HepG2 (cell line): ENCODE measurements around the gene ASF1B. TPM values are rescaled to one million over a fixed set of nuclear protein-coding genes. Genes with fewer than 3 reads are reported as not detected.

Source experiments
- ESRRA ChIP-seq: sonication (generic); formaldehyde crosslinking; IDR thresholded peaks from 2 replicates; pipeline ENCODE4 v1.5.1; 2020; ENCODE audit warnings: mild to moderate bottlenecking, low read depth, missing genetic modification reagents
- NAIF1 ChIP-seq: sonication (generic); formaldehyde crosslinking; IDR thresholded peaks from 2 replicates; pipeline ENCODE4 v1.5.0; 2020; ENCODE audit warnings: mild to moderate bottlenecking, missing genetic modification reagents, borderline replicate concordance
- ZFP37 ChIP-seq: sonication (generic); formaldehyde crosslinking; IDR thresholded peaks from 2 replicates; pipeline ENCODE4 v1.4.0; 2020; ENCODE audit warnings: missing genetic modification reagents, borderline replicate concordance
- ZNF205 ChIP-seq: IDR thresholded peaks from 2 replicates; pipeline ENCODE4 v1.6.1; 2018; ENCODE audit warnings: missing biosample characterization, missing genetic modification reagents
- ZNF232 ChIP-seq: sonication (generic); formaldehyde crosslinking; IDR thresholded peaks from 2 replicates; pipeline ENCODE4 v1.4.0; 2020; ENCODE audit warnings: missing genetic modification reagents, borderline replicate concordance
- ZNF333 ChIP-seq: sonication (generic); formaldehyde crosslinking; IDR thresholded peaks from 2 replicates; pipeline ENCODE4 v1.4.0; 2020; ENCODE audit warnings: mild to moderate bottlenecking, missing genetic modification reagents, borderline replicate concordance
- ZNF816 ChIP-seq: sonication (generic); formaldehyde crosslinking; IDR thresholded peaks from 2 replicates; pipeline ENCODE4 v1.8.0; 2022; ENCODE audit warnings: missing genetic modification reagents, mild to moderate bottlenecking, borderline replicate concordance
- ZNF891 ChIP-seq: sonication (generic); formaldehyde crosslinking; IDR thresholded peaks from 2 replicates; pipeline ENCODE4 v1.5.0; 2020; ENCODE audit warnings: mild to moderate bottlenecking, missing genetic modification reagents
- polyA plus RNA-seq, 8 experiments: library from polyadenylated mRNA; depleted of rRNA in 3 of 8; stranded (reverse) in 7 of 8; unstranded in 1 of 8; fragments of >200 nt; fragmentation: Illumina TruSeq in 4 of 8; extraction: Trizol in 4 of 8; gene quantifications; 2 replicates each; pipeline versions ENCODE4 v1.2.1 to v1.2.3, GENCODE V29; 2011 to 2016; ENCODE audit warnings: low read depth in 4 of 8, missing spikeins in 1 of 8, mixed read lengths in 1 of 8; ENCODE audit not compliant: insufficient read depth in 1 of 8
- total RNA-seq, 5 experiments: library from RNA; depleted of rRNA; stranded (reverse); fragments of >200 nt; fragmentation: Illumina TruSeq; extraction: Trizol; gene quantifications; 2 replicates each; pipeline ENCODE4 v1.2.3, GENCODE V29; 2016; ENCODE audit warnings: low read depth in 1 of 5
- TF ChIP-seq, protein P1 (sequence below), 2 experiments: fragments of 450-650 bp in 1 of 2; sonication (generic) in 1 of 2; formaldehyde crosslinking in 1 of 2; IDR thresholded peaks; 2 replicates each; pipeline versions ENCODE4 v1.6.1 to v1.8.0; 2016 to 2022; ENCODE audit warnings: antibody characterized with exemption in 1 of 2, mild to moderate bottlenecking in 1 of 2, missing genetic modification reagents in 1 of 2
- TF ChIP-seq, protein P2 (sequence below): IDR thresholded peaks from 2 replicates; pipeline ENCODE4 v1.6.1; 2016; ENCODE audit warnings: low read depth, missing genetic modification reagents, missing compliant biosample characterization
- TF ChIP-seq, protein P3 (sequence below): sonication (generic); formaldehyde crosslinking; IDR thresholded peaks from 2 replicates; pipeline ENCODE4 v1.8.1; 2023; ENCODE audit warnings: mild to moderate bottlenecking, missing genetic modification reagents

Gene ASF1B
- total and polyA plus RNA-seq, 2 of the 13 experiments (the other 11 are each of a cell fraction or from before 2014, with no cell fraction given) = 18.2 to 24.8 TPM

- TF ChIP-seq, protein P1, sequence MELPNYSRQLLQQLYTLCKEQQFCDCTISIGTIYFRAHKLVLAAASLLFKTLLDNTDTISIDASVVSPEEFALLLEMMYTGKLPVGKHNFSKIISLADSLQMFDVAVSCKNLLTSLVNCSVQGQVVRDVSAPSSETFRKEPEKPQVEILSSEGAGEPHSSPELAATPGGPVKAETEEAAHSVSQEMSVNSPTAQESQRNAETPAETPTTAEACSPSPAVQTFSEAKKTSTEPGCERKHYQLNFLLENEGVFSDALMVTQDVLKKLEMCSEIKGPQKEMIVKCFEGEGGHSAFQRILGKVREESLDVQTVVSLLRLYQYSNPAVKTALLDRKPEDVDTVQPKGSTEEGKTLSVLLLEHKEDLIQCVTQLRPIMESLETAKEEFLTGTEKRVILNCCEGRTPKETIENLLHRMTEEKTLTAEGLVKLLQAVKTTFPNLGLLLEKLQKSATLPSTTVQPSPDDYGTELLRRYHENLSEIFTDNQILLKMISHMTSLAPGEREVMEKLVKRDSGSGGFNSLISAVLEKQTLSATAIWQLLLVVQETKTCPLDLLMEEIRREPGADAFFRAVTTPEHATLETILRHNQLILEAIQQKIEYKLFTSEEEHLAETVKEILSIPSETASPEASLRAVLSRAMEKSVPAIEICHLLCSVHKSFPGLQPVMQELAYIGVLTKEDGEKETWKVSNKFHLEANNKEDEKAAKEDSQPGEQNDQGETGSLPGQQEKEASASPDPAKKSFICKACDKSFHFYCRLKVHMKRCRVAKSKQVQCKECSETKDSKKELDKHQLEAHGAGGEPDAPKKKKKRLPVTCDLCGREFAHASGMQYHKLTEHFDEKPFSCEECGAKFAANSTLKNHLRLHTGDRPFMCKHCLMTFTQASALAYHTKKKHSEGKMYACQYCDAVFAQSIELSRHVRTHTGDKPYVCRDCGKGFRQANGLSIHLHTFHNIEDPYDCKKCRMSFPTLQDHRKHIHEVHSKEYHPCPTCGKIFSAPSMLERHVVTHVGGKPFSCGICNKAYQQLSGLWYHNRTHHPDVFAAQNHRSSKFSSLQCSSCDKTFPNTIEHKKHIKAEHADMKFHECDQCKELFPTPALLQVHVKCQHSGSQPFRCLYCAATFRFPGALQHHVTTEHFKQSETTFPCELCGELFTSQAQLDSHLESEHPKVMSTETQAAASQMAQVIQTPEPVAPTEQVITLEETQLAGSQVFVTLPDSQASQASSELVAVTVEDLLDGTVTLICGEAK (IDR thresholded peaks at IDR 0.05) = no peak
- TF ChIP-seq, protein P1 (CRISPR knock-in tag; IDR thresholded peaks at IDR 0.05) = no peak; the same call in 1 of the 2 replicates
- TF ChIP-seq ZNF205 (CRISPR knock-in tag) = no peak
- 0 out of 2 replicates have a peak, but pooled peaks have one; percentile 17 for TF ChIP-seq ESRRA (CRISPR knock-in tag)
- peak; percentile 13; the same call in 1 of the 2 replicates for TF ChIP-seq NAIF1 (CRISPR knock-in tag)
- peak; percentile 43; the same call in 1 of the 2 replicates for TF ChIP-seq ZNF333
- TF ChIP-seq ZNF232 (CRISPR knock-in tag) = no peak
- TF ChIP-seq ZNF891 = peak; percentile 57; the same call in 1 of the 2 replicates
- TF ChIP-seq, protein P2, sequence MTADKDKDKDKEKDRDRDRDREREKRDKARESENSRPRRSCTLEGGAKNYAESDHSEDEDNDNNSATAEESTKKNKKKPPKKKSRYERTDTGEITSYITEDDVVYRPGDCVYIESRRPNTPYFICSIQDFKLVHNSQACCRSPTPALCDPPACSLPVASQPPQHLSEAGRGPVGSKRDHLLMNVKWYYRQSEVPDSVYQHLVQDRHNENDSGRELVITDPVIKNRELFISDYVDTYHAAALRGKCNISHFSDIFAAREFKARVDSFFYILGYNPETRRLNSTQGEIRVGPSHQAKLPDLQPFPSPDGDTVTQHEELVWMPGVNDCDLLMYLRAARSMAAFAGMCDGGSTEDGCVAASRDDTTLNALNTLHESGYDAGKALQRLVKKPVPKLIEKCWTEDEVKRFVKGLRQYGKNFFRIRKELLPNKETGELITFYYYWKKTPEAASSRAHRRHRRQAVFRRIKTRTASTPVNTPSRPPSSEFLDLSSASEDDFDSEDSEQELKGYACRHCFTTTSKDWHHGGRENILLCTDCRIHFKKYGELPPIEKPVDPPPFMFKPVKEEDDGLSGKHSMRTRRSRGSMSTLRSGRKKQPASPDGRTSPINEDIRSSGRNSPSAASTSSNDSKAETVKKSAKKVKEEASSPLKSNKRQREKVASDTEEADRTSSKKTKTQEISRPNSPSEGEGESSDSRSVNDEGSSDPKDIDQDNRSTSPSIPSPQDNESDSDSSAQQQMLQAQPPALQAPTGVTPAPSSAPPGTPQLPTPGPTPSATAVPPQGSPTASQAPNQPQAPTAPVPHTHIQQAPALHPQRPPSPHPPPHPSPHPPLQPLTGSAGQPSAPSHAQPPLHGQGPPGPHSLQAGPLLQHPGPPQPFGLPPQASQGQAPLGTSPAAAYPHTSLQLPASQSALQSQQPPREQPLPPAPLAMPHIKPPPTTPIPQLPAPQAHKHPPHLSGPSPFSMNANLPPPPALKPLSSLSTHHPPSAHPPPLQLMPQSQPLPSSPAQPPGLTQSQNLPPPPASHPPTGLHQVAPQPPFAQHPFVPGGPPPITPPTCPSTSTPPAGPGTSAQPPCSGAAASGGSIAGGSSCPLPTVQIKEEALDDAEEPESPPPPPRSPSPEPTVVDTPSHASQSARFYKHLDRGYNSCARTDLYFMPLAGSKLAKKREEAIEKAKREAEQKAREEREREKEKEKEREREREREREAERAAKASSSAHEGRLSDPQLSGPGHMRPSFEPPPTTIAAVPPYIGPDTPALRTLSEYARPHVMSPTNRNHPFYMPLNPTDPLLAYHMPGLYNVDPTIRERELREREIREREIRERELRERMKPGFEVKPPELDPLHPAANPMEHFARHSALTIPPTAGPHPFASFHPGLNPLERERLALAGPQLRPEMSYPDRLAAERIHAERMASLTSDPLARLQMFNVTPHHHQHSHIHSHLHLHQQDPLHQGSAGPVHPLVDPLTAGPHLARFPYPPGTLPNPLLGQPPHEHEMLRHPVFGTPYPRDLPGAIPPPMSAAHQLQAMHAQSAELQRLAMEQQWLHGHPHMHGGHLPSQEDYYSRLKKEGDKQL (CRISPR knock-in tag) = no peak
- TF ChIP-seq ZFP37 (CRISPR knock-in tag) = no peak
- TF ChIP-seq, protein P3, sequence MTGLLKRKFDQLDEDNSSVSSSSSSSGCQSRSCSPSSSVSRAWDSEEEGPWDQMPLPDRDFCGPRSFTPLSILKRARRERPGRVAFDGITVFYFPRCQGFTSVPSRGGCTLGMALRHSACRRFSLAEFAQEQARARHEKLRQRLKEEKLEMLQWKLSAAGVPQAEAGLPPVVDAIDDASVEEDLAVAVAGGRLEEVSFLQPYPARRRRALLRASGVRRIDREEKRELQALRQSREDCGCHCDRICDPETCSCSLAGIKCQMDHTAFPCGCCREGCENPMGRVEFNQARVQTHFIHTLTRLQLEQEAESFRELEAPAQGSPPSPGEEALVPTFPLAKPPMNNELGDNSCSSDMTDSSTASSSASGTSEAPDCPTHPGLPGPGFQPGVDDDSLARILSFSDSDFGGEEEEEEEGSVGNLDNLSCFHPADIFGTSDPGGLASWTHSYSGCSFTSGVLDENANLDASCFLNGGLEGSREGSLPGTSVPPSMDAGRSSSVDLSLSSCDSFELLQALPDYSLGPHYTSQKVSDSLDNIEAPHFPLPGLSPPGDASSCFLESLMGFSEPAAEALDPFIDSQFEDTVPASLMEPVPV (CRISPR knock-in tag) = no peak
- no peak for TF ChIP-seq ZNF816 (CRISPR knock-in tag)
These were observed 54.4 kb downstream of the ASF1B start (continued) for GRCh38 chr19:14081797-14082674.
